ENCODE results near the gene GRID2.

Gene GRID2

GRCh38 chr4:92969650-92970379, 666.0 kb downstream of the GRID2 start:
- peak; percentile 17 for DNase-seq (ENCODE audit: low spot score)

- no peak for DNase-seq (ENCODE audit: low spot score)
Observed at GRCh38 chr4:92970996-92971395, 667.2 kb downstream of the GRID2 start.

GRCh38 chr4:92988301-92988700, 684.5 kb downstream of the GRID2 start:
- no peak for DNase-seq (ENCODE audit: low spot score)

GRCh38 chr4:92992758-92993157, 689.0 kb downstream of the GRID2 start:
- no peak for DNase-seq (ENCODE audit: low spot score)

GRCh38 chr4:92994727-92995126, 691.0 kb downstream of the GRID2 start:
- DNase-seq (ENCODE audit: low spot score): peak; percentile 17

GRCh38 chr4:92996533-92996932, 692.8 kb downstream of the GRID2 start:
- DNase-seq (ENCODE audit: low spot score): no peak

- no peak for DNase-seq (ENCODE audit: low spot score)
Observed at GRCh38 chr4:93000910-93001309, 697.1 kb downstream of the GRID2 start.

- no peak for DNase-seq (ENCODE audit: low spot score)
Observed at GRCh38 chr4:93002240-93002639, 698.5 kb downstream of the GRID2 start.

- DNase-seq (ENCODE audit: low spot score): no peak
Observed at GRCh38 chr4:93016350-93016749, 712.6 kb downstream of the GRID2 start.

GRCh38 chr4:93018243-93018642, 714.5 kb downstream of the GRID2 start:
- no peak for DNase-seq (ENCODE audit: low spot score)

- DNase-seq (ENCODE audit: low spot score): no peak
Observed at GRCh38 chr4:93018806-93019205, 715.0 kb downstream of the GRID2 start.

- DNase-seq (ENCODE audit: low spot score): no peak
Observed at GRCh38 chr4:93029769-93030168, 726.0 kb downstream of the GRID2 start.

GRCh38 chr4:93030670-93031069, 726.9 kb downstream of the GRID2 start:
- DNase-seq (ENCODE audit: low spot score): no peak

- no peak for DNase-seq (ENCODE audit: low spot score)
Observed at GRCh38 chr4:93031431-93032098, 727.8 kb downstream of the GRID2 start.

- DNase-seq (ENCODE audit: low spot score): no peak
Observed at GRCh38 chr4:93042746-93043145, 739.0 kb downstream of the GRID2 start.

- DNase-seq (ENCODE audit: low spot score): no peak
Observed at GRCh38 chr4:93053140-93053539, 749.4 kb downstream of the GRID2 start.

- no peak for DNase-seq (ENCODE audit: low spot score)
Observed at GRCh38 chr4:93061826-93062225, 758.1 kb downstream of the GRID2 start.

GRCh38 chr4:93063325-93063724, 759.6 kb downstream of the GRID2 start:
- DNase-seq (ENCODE audit: low spot score): no peak

- DNase-seq (ENCODE audit: low spot score): no peak
Observed at GRCh38 chr4:93065790-93066189, 762.0 kb downstream of the GRID2 start.

- DNase-seq (ENCODE audit: low spot score): no peak
Observed at GRCh38 chr4:93066749-93067148, 763.0 kb downstream of the GRID2 start.

GRCh38 chr4:93072292-93072691, 768.5 kb downstream of the GRID2 start:
- no peak for DNase-seq (ENCODE audit: low spot score)

GRCh38 chr4:93080316-93080715, 776.5 kb downstream of the GRID2 start:
- no peak for DNase-seq (ENCODE audit: low spot score)

GRCh38 chr4:93084599-93085305, 781.0 kb downstream of the GRID2 start:
- DNase-seq (ENCODE audit: low spot score): no peak
